OCI-LY3 (cell line): ENCODE measurements around the gene DDIT4.

Experiments
- H2AFZ ChIP-seq: fragments of 200-600, 300-600 bp; shearing (Covaris generic); 2 replicates; pipeline ENCODE4 v1.6.0; 2014; ENCODE audit warnings: antibody characterized with exemption, low read depth, low read length
- H3K27ac ChIP-seq: fragments of 200-600, 300-600 bp; sonication (generic); 2 replicates; pipeline ENCODE4 v1.5.1; 2014; ENCODE audit warnings: mild to moderate bottlenecking, low read length, moderate library complexity, mixed read lengths
- H3K27me3 ChIP-seq: fragments of 200-600, 300-600 bp; sonication (generic); 2 replicates; pipeline ENCODE4 v1.6.1; 2014; ENCODE audit warnings: low read depth, low read length, mixed read lengths
- H3K36me3 ChIP-seq: fragments of 200-600, 300-600 bp; sonication (generic); replicated peaks from 2 replicates; pipeline ENCODE3; 2014; ENCODE audit warnings: low read depth, low read length, mixed read lengths
- H3K4me1 ChIP-seq: fragments of 300-600, 200-600 bp; sonication (generic); 2 replicates; pipeline ENCODE4 v1.6.1; 2014; ENCODE audit warnings: low read length, mixed read lengths
- H3K4me2 ChIP-seq: fragments of 200-600, 300-600 bp; sonication (generic); 2 replicates; pipeline ENCODE4 v1.6.1; 2014; ENCODE audit warnings: low read length, mixed read lengths
- H3K4me3 ChIP-seq: fragments of 300-600, 200-600 bp; sonication (generic); 2 replicates; pipeline ENCODE4 v1.5.1; 2014; ENCODE audit warnings: antibody characterized with exemption, mild to moderate bottlenecking, low read length, moderate library complexity
- H3K79me2 ChIP-seq: fragments of 300-600, 200-600 bp; shearing (Covaris generic); 2 replicates; pipeline ENCODE4 v1.6.1; 2014; ENCODE audit warnings: mild to moderate bottlenecking, low read length, mixed read lengths
- H3K9ac ChIP-seq: fragments of 300-600, 200-600 bp; shearing (Covaris generic); 2 replicates; pipeline ENCODE4 v1.6.0; 2014; ENCODE audit warnings: mild to moderate bottlenecking, low read length, moderate library complexity
- H3K9me3 ChIP-seq: fragments of 200-600, 300-600 bp; shearing (Covaris generic); 2 replicates; pipeline ENCODE4 v1.6.1; 2014; ENCODE audit warnings: low read length, mixed read lengths; ENCODE audit not compliant: insufficient read depth
- H4K20me1 ChIP-seq: fragments of 200-600, 300-600 bp; sonication (generic); 2 replicates; pipeline ENCODE4 v1.6.1; 2016; ENCODE audit warnings: low read length, mixed read lengths; ENCODE audit not compliant: insufficient read depth
- CTCF ChIP-seq: fragments of 200-600, 300-600 bp; sonication (generic); IDR thresholded peaks from 2 replicates; pipeline ENCODE4 v1.5.1; 2014; ENCODE audit warnings: antibody characterized with exemption, low read length, low read depth
- EZH2phosphoT487 ChIP-seq: fragments of 200-600 bp; shearing (Covaris generic); IDR thresholded peaks from 2 replicates; pipeline ENCODE4 v1.6.1; 2018; ENCODE audit warnings: antibody characterized with exemption, mixed run types, low read depth

The DDIT4 gene

GRCh38 chr10:72228318-72228751, 45.4 kb upstream of the DDIT4 start:
- H3K9ac ChIP-seq, result no peak overlapping the region
- H3K9me3 ChIP-seq, result no peaks in the 10 kb centered on the region
- H3K4me2 ChIP-seq, result no peak overlapping the region
- H2AFZ ChIP-seq, result no peak overlapping the region
- TF ChIP-seq CTCF, result no peak
- TF ChIP-seq EZH2phosphoT487, result no peak
- H4K20me1 ChIP-seq, result no peaks in the 10 kb centered on the region; the same call in 1 of the 2 replicates
- H3K79me2 ChIP-seq, result no peaks in the 10 kb centered on the region
- H3K4me1 ChIP-seq, result peaks cover 8% of the 10 kb centered on the region
- H3K27me3 ChIP-seq, result no peaks in the 10 kb centered on the region
- peaks cover 3% of the 10 kb centered on the region for H3K36me3 ChIP-seq
- no peak overlapping the region for H3K4me3 ChIP-seq
- H3K27ac ChIP-seq, result no peak overlapping the region

GRCh38 chr10:72229261-72230251, 44.2 kb upstream of the DDIT4 start:
- Histone ChIP-seq H4K20me1 (no peaks in the 10 kb centered on the region; the same call in 1 of the 2 replicates), H3K79me2 (no peaks in the 10 kb centered on the region), H3K27me3 (no peaks in the 10 kb centered on the region), H3K9ac (no peak overlapping the region), H3K4me1 (no peaks in the 10 kb centered on the region), H2AFZ (no peak overlapping the region), H3K9me3 (no peaks in the 10 kb centered on the region), H3K27ac (no peak overlapping the region), H3K36me3 (peaks cover 5% of the 10 kb centered on the region), H3K4me2 (no peak overlapping the region), H3K4me3 (no peak overlapping the region)
- no peak for TF ChIP-seq CTCF
- no peak for TF ChIP-seq EZH2phosphoT487

DNA sequence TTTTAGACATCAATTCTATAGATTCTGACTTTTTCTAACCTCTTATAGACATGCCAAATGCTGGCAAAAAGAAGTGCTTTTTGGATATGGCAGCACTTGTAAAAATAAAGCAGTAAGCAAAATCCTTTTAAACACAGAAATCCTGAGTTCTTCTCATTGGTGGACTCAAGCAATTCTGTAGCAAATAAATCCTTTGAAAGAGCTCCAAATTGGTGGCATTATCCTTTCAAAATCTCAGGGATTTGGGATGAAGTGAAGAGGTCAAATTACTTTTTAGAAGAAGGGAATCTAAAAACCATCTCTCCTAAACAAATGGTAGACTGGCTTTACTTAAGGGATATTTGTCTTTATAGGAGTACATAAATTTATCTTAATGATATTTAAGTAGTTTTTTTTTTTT, 40.1 kb upstream of the DDIT4 start:
- Histone ChIP-seq H3K9me3 (no peaks in the 10 kb centered on the region), H3K4me1 (no peaks in the 10 kb centered on the region), H3K79me2 (no peaks in the 10 kb centered on the region), H3K4me2 (no peak overlapping the region), H3K27me3 (no peaks in the 10 kb centered on the region), H3K36me3 (peaks cover 8% of the 10 kb centered on the region), H3K9ac (no peak overlapping the region), H2AFZ (no peak overlapping the region), H3K4me3 (no peak overlapping the region), H4K20me1 (no peaks in the 10 kb centered on the region), H3K27ac (no peak overlapping the region)
- TF ChIP-seq CTCF, result no peak
- no peak for TF ChIP-seq EZH2phosphoT487

- no peak overlapping the region for H2AFZ ChIP-seq
- H3K9ac ChIP-seq, result no peak overlapping the region
- no peaks in the 10 kb centered on the region for H3K79me2 ChIP-seq
- H3K27ac ChIP-seq, result no peak overlapping the region
- no peaks in the 10 kb centered on the region for H4K20me1 ChIP-seq
- no peak for TF ChIP-seq EZH2phosphoT487
- no peak for TF ChIP-seq CTCF
- H3K9me3 ChIP-seq, result no peaks in the 10 kb centered on the region
- H3K4me1 ChIP-seq, result no peaks in the 10 kb centered on the region
- H3K4me2 ChIP-seq, result no peak overlapping the region
- H3K27me3 ChIP-seq, result no peaks in the 10 kb centered on the region
- H3K36me3 ChIP-seq, result peaks cover 8% of the 10 kb centered on the region
- H3K4me3 ChIP-seq, result no peak overlapping the region
These were observed 39.1 kb upstream of the DDIT4 start for GRCh38 chr10:72234560-72235095.
